D721Med (cell line): ENCODE results near the gene INPP4A.

ENCODE experiments used
- DNase-seq: peaks from one replicate; pipeline ENCODE4 v3.0.0; 2011; ENCODE audit warnings: low spot score; ENCODE audit not compliant: insufficient read length
- FAIRE-seq: peaks from 2 replicates; lab custom pipeline; 2011; peaks lifted over from hg19 to GRCh38; lab: Jason Lieb, UNC
- TF ChIP-seq, protein P1 (sequence below): IDR thresholded peaks from 2 replicates; pipeline ENCODE4 v1.5.1; 2012; ENCODE audit warnings: mild to moderate bottlenecking, control low read depth; ENCODE audit not compliant: insufficient read depth; ENCODE audit errors: missing control alignments

The INPP4A gene

DNA sequence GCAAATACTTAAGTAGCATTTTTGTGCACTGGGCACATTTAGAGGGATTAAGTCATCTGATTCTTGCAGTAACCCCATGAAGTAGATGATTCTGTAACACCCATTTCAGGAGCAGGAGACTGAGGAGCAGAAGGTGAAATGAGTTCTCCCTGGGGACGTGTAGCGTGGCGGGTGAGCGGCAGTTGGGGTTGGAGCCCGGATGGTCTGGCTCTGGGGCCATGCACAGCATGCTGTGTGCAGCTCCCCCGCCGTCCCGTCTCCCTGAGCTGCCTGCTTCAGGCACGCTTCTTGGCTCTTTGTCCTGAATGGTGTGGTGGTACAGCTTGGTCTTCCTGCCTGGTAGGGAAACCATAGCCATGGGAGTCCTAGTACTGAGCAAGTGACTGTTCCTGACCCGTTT lies 32.4 kb downstream of the INPP4A start:
- FAIRE-seq, result no peak
- TF ChIP-seq, protein P1, sequence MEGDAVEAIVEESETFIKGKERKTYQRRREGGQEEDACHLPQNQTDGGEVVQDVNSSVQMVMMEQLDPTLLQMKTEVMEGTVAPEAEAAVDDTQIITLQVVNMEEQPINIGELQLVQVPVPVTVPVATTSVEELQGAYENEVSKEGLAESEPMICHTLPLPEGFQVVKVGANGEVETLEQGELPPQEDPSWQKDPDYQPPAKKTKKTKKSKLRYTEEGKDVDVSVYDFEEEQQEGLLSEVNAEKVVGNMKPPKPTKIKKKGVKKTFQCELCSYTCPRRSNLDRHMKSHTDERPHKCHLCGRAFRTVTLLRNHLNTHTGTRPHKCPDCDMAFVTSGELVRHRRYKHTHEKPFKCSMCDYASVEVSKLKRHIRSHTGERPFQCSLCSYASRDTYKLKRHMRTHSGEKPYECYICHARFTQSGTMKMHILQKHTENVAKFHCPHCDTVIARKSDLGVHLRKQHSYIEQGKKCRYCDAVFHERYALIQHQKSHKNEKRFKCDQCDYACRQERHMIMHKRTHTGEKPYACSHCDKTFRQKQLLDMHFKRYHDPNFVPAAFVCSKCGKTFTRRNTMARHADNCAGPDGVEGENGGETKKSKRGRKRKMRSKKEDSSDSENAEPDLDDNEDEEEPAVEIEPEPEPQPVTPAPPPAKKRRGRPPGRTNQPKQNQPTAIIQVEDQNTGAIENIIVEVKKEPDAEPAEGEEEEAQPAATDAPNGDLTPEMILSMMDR, result no peak
- DNase-seq, result no peak

DNA sequence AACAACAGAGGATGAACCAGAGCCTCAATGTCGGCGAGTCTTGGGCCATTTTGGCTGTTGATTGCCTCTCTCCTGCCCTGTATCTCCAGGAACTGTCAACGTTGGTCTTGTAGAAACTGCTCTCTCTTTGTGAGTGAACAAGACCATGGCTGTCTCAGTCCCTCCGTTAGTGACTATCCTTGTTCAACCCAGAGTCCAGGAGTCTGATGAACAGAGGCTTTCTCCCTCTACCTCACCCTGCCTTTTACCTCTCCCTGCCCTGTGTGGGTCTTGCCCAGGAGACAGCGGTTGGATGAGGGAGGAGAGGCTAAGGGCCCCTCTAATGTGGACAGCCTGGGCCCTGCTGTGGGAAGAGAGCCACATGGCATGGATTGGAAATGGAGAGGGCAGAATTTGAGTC lies 32.8 kb downstream of the INPP4A start:
- TF ChIP-seq, protein P1, result no peak
- no peak for FAIRE-seq
- DNase-seq, result no peak

DNA sequence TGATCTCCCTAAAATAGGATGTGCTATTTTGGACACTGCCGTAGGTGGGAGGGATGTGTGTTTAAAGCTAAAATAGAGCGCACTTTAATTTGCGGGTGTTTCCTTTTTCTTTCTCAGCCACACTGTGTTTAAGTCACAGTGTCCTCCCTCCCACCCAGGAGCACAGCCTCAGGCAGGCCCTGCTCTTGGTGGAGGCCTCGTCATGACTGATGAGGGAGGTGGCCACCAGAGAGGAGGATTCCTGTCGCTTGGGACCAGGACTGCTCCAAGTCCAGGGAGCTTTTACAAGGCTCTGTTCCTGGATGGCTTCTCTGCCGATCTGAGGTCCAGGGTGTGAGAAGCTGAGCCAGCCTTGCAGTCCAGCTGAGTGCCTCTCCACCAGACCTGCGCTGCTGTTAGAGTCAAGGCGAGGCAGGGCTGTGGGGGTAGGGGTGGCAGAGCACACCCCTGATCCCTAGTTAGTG lies 33.5 kb downstream of the INPP4A start:
- DNase-seq (no peak), FAIRE-seq (no peak)
- TF ChIP-seq, protein P1, result no peak

DNA sequence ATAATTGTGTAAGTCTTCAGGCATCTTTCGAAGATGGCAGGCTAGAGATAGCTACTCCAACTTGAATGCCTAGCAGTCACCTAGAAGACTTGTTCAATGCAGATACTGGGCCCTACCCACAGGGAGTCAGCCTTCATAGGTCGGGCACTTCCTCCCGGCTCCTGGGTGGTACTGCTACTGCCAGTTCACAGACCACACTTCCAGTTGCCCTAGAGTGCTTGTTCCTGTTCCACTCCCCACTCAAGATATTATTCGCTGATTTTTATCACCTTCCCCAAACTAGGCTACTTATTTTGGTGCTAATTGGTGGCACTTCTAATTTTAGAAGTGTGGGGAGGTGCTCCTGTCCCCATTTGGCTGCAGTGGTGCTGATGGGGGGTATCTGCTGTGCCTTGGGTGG lies 34.2 kb downstream of the INPP4A start:
- TF ChIP-seq, protein P1, result no peak
- DNase-seq, result no peak
- no peak for FAIRE-seq

DNA sequence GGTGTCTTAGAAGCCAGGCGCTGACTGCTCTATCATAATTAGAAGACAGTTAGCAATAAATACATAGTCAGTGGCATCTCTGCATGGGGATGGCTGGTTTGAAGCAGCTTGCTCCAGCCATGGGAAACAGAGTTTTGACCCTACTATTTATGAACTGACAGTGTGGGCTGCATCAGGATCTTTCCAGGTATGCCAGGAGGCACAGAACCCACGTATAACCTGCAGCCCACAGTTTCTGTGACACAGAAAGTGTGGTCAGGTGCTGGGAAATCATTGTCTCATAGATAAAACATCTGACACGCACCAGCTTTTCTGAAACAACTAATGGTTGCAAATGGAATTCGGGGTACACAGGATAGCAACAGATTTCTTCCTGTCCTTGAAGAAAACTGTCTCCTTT lies 34.7 kb downstream of the INPP4A start:
- DNase-seq (no peak), FAIRE-seq (no peak)

DNA sequence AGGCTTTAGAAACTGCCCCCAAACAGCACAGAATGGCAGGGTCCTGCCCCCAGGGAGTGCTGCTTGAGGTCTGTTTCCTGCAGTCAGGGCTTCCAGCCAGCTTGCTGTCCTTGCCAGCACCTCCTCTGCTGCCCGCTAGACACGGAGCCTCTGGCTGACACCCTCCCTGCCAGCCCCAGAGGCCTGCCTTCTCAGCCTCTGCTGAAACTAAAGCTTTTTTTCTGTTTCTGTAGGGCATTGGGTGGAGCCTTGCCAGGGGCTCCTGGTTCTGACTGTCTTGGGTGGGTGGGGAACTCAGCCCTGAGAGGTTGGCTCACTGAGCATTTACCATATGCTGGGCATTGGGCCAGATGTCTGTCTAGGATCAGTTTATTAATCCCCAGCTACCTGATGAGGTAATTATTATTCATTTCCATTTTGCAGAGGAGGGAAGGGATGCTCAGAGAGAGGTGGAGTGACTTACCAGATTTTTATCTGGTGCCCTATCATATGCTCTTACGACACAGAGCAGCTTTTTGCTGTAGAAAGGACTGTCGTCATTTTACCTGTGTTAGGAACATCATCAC lies 35.4 kb downstream of the INPP4A start:
- TF ChIP-seq, protein P1, result no peak
- FAIRE-seq (no peak), DNase-seq (peak; percentile 68)

More for the DNA sequence above, 34.7 kb downstream of the INPP4A start:
- TF ChIP-seq, protein P1, result no peak

DNA sequence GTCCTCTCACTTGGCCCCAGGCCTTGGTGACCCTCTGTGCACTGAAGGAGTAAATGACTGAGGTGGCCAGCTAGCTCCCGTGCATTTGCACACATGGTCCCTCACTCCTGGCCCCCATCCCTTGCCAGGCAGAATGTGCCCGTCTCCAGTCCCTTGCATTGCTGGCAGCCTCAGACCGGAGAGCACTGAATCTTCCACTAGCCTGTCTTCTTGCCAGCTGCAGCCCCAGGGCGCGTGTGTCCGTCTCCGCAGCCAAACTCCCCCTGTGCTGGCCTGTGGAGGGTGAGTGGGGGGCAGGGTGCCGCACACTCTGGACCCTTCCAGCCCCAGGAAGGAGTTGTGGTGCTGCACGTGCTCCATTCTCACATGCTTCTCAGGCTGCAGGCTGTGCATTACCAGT lies 35.9 kb downstream of the INPP4A start:
- DNase-seq (no peak), FAIRE-seq (no peak)
- TF ChIP-seq, protein P1, result no peak
